ENCODE data around the gene SLC9A8.
A peak's percentile ranks its signal among the peaks of the same experiment; 100 is the strongest.

SLC9A8 gene

DNA sequence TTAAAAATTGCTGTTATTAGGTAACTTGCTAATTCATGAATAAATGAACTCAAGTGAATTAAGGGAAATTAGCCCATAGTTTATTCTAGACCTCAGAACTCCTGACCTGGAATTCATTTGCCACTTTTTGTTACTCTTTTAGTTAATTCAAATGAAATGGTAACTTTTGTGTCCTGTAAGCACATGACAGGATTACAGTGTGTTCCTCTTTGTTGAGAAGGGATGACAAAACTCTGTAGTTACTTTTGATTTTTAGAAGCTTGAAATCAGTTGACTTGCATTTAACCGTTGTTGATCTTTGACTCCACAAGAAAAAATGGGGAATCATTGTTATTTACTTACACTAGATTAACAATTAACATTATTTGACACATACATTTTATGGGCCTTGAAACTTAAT is 6.2 kb downstream of the SLC9A8 start:
- TF ChIP-seq, protein P1, sequence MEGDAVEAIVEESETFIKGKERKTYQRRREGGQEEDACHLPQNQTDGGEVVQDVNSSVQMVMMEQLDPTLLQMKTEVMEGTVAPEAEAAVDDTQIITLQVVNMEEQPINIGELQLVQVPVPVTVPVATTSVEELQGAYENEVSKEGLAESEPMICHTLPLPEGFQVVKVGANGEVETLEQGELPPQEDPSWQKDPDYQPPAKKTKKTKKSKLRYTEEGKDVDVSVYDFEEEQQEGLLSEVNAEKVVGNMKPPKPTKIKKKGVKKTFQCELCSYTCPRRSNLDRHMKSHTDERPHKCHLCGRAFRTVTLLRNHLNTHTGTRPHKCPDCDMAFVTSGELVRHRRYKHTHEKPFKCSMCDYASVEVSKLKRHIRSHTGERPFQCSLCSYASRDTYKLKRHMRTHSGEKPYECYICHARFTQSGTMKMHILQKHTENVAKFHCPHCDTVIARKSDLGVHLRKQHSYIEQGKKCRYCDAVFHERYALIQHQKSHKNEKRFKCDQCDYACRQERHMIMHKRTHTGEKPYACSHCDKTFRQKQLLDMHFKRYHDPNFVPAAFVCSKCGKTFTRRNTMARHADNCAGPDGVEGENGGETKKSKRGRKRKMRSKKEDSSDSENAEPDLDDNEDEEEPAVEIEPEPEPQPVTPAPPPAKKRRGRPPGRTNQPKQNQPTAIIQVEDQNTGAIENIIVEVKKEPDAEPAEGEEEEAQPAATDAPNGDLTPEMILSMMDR (IDR thresholded peaks at IDR 0.05; ENCODE audit: insufficient read depth, missing control alignments): no peak
- no peak for FAIRE-seq
- no peak for DNase-seq (ENCODE audit: insufficient read length, low spot score)

DNA sequence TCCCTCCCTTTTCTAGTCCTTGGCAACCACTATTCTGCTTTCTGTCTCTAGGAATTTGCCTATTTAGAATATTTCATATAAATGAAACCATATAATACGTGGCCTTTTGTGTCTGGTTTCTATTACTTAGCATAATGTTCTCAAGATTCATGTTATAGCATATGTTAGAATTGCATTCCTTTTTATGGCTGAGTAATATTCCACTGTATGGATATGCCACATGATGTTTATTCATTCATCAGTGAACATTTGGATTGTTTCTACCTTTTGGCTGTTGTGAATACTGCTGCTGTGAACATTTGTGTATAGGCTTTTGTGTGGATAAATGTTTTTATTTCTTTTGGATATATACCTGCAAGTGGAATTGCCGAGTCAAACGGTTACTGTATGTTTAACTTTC is 7.1 kb downstream of the SLC9A8 start:
- TF ChIP-seq, protein P1 (IDR thresholded peaks at IDR 0.05; ENCODE audit: insufficient read depth, missing control alignments): no peak
- DNase-seq (ENCODE audit: insufficient read length, low spot score) (no peak), FAIRE-seq (peak; percentile 38)

DNA sequence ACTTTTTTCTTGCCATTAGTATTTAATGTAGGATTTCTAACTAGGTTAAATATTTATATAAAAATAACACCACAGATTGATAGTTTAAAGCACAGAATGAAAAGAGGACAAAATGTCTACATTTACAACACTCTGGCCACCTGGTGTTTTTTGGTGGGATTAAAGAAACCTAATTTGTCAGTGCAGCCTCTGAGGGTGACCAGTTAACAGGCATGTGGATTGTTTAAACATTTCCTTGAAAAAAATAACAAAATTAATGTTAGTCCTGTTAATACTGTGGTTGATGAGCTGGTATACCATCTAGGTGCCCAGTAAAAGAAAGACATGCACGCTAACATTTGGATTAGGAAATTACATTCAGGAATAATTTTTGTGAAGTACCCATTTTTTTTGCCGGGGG is 8.8 kb downstream of the SLC9A8 start:
- TF ChIP-seq, protein P1 (IDR thresholded peaks at IDR 0.05; ENCODE audit: insufficient read depth, missing control alignments): no peak
- FAIRE-seq: no peak
- no peak for DNase-seq (ENCODE audit: insufficient read length, low spot score)

DNA sequence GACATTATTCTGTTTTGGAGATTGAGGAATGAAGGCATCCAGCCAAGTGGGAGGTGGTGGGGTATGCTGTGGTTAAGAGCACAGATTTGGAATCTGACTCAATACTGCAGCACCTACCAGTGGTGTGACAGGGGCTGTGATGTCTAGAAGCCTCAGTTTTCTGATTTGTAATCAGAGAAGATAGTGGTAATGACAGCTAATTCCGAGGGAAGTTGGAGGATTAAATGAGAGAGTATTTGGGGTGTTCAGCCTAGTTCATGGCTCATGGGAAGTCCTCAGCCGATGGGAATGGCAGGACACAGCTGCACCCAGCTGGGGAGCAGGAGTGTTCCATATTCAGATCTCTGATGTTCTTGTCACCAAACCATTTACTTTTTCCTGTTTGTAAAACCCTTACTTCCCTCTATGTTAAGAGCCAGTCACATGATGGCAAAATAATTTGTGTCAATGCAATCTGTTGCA is 9.3 kb downstream of the SLC9A8 start:
- FAIRE-seq (no peak), DNase-seq (ENCODE audit: insufficient read length, low spot score) (no peak)
- TF ChIP-seq, protein P1 (IDR thresholded peaks at IDR 0.05; ENCODE audit: insufficient read depth, missing control alignments): no peak

DNA sequence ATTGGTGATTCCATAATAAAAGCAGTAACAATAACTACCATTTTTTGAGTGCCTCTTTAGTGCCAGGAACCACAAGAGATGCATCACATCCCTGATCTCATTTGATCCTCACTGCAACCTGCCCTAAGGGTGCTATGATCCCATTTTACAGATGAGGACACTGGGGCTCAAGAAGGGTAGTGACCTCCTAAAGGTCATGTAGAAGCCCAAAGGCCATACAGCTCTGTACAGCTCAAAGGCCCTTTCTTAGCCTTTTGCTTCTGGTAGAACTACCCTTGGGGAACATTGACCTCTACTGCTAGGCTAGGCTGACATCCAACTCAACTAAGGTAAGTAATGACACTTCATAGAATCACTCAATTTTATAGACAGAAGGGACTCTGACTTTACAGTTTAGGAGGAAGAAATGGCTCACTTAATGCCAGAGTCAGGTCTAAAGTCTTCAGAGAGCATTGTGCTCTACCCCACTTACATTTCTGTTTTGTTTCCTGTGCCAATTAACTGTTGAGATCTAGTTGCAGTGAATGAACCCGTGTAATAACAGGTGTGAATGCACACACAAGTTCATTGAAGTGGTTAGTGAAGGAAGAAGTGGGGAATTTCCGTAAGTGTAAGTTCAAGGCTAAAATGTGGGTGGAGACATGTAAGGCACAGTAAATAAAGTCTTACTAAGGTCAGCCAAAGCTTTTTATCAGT is 10.7 kb downstream of the SLC9A8 start:
- no peak for DNase-seq (ENCODE audit: insufficient read length, low spot score)
- TF ChIP-seq, protein P1 (IDR thresholded peaks at IDR 0.05; ENCODE audit: insufficient read depth, missing control alignments): no peak
- no peak for FAIRE-seq

DNA sequence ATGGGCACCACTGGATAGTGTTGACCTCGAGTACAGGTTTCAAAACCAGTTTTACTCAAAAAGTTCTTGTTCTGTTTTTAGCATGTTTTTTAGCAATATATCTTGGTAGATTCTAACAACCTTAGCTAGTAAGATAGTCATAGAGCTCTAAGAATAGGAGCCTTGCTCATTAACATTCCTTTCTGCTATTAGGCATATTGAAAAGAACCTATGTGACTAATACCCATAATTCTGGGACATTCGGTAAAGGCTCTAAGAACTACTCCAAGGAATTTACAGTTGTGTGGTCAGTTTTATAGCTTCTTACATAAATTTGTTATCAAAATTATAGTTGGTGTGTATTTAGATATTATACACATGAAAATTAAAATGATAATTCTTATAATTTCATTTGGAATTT is 11.6 kb downstream of the SLC9A8 start:
- TF ChIP-seq, protein P1 (IDR thresholded peaks at IDR 0.05; ENCODE audit: insufficient read depth, missing control alignments): no peak
- no peak for FAIRE-seq
- DNase-seq (ENCODE audit: insufficient read length, low spot score): no peak

DNA sequence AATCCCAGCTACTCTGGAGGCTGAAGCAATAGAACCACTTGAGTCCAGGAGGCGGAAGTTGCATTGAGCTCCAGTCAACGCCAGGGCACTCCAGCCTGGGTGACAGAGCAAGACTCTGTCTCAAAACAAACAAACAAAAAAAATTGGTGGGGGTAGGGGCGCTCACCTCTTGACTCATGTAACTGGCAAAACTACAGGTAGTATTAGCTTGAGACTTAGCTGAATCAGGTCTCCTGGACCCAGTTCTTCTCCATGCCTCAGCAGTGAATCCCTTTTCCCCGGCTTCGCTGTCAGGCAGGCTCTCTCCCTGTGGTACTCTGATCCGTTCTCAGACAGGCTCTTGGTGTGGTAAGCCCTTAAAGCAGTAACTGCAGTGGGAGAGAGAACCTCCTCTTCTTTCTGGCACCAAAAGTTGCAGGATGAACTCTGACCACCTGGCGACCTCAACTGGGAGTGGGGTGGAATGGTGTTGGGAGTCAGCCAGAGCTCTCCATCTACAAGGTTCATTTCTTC is 12.9 kb downstream of the SLC9A8 start:
- DNase-seq (ENCODE audit: insufficient read length, low spot score): no peak
- FAIRE-seq: no peak
- TF ChIP-seq, protein P1 (IDR thresholded peaks at IDR 0.05; ENCODE audit: insufficient read depth, missing control alignments): no peak

Measured in D721Med (cell line).